Fibroblast of skin of right biceps (primary cell): ENCODE data around the gene NFU1.
"Not testable (repeated sequence)": the region's sequence is repeated elsewhere in the genome, so short reads cannot be mapped to it uniquely, and the experiment has no call there.

Experiments
- DNase-seq: peaks from one replicate; pipeline ENCODE4 v3.0.0-alpha.2; 2013

The NFU1 gene

GRCh38 chr2:69449906-69450305 lies 12.7 kb upstream of the NFU1 start:
- peak; percentile 39 for DNase-seq

DNA sequence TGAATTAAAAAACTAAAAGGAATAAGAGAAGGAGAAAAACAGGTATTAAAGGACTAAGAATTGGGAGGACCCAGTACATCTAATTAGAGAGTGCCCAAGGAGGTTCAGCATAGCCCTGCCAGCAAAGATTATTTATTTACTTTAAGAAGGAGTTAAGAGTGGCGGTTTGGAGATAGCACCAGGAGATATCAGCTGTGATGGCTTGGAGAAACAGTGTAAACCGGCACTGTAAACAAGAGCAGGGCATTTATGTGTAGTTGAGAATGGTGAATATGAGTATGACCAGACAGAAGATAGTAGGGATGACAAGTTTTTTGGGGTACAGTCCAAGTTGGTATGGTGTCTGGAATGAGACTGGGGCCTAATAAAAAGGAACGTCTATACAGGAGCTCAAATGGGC lies 6.4 kb upstream of the NFU1 start:
- not testable (repeated sequence) for DNase-seq

DNA sequence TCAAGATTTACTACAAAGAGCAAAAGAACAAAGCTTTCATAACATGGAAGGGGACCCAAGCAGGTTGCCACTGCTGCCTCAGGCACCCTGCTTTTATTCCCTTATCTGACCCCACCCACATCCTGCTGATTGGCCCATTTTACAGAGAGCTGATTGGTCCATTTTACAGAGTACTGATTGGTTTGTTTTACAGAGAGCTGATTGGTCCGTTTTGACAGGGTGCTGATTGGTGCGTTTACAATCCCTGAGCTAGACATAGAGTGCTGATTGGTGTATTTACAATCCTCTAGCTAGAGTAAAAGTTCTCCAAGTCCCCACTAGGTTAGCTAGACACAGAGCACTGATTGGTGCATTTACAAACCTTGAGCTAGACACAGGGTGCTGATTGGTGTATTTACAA lies 2.3 kb upstream of the NFU1 start:
- not testable (repeated sequence) for DNase-seq

GRCh38 chr2:69438580-69438979 lies 1.3 kb upstream of the NFU1 start:
- no peak for DNase-seq

DNA sequence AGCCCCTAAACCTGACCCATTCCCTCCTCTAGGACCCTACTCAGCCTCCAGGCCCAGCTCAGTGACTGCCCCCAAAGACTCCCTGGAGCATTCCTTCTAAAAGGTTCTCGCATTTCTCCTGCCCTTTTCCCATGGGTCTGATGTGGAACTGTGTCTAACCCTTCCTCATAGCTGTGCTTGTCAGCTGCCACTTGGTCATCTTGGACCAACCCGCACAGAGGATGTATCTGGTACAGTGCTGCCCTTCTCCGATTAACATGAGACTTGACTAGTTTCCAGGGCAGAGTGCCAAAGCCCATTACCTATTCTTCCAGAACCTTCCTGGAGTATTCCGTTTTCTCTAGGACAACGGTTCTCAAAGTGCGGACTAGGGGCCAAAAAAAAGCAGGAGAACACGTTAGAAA lies 518 bp upstream of the NFU1 start:
- no peak for DNase-seq

DNA sequence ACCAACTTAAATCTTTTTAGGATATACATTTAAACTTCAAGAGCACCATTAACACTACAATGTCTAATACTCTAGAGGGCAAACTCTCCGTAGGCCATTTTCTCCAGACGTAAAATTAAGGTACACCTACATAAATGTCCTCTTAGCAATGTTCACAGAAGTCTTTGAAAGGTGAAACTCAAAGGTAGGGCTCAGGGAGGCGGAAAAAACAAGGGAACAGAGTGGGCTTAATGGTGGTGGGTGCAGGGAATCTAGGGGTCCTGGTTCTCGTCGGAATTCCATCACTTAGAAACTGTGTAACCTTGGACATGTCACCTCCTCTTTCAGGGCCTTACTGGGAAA lies 668 bp downstream of the NFU1 start:
- DNase-seq = no peak

- DNase-seq = no peak
Observed at GRCh38 chr2:69434753-69435152, 2.5 kb downstream of the NFU1 start.

- no peak for DNase-seq
Observed at GRCh38 chr2:69429491-69430183, 7.6 kb downstream of the NFU1 start.

GRCh38 chr2:69428981-69429380 lies 8.3 kb downstream of the NFU1 start:
- DNase-seq = no peak

DNA sequence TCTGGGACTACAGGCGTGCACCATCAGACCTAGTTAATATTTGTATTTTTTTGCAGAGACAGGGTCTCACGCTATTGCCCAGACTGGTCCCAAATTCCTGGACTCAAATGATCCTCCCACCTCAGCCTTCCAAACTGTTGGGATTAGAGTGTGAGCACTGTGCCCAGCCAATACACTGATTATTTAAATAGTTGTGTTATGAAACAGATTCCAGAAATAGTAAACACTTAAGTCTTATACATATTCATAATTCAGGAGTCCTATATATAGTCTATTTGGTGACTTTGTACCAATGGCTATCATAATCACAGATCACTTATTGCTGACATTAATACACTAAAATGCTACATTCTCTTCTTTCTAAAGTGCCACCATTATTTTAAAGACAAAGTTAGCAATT lies 12.8 kb downstream of the NFU1 start:
- no peak for DNase-seq

DNA sequence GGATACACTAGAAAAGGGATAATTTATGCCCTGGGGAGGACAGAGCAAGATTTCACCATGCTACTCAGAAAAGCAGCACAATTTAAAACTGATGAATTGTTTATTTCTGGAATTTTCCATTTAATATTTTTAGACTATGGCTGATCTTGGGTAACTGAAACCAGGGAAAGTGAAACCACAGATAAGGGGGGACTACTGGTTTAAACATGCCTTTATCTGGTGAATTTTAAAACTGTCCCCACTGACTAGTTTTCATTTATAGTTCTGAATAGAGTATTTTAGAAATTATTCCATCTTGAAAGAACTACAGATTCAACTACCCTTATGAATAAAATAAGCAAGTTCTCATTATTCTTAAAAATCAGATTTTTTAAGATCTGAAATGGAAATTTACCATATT lies 15.0 kb downstream of the NFU1 start:
- DNase-seq = no peak

DNA sequence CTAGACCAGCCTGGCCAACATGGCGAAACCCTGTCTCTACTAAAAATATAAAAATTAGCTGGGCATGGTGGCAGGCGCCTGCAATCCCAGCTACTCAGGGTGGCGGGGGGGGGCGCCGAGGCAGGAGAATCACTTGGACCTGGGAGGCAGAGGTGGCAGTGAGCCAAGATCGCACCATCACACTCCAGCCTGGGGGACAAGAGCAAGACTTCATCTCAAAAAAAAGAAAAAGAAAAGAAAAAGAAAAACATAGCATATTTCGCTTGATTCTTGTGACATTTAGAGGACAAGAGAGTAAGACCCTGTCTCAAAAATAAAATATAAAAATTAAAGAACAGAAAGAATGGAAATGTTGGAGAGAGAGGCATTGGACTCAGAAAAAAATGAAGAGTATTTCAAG lies 18.1 kb downstream of the NFU1 start:
- DNase-seq = not testable (repeated sequence)

GRCh38 chr2:69416147-69416546 lies 21.1 kb downstream of the NFU1 start:
- DNase-seq = no peak

- DNase-seq = no peak
Observed at GRCh38 chr2:69411120-69411519, 26.1 kb downstream of the NFU1 start.

DNA sequence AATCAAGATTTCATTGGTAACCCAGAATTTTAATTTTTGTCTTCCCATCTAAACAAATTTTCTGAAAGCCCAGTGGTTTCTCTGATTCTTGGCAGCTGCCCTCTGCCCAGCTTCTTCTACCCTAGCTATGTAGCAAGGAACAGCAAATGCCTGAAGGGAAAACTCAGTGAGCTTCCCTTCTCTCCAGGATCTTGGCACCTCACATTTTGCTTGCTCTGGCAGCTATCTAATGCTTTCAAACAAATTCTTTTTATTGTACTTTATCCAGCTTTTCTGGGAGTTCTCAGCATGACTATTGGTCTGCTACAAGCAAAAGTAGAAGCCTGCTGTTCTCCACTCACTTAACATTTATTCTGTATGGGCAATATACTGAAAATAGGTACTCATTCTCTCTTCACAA lies 31.9 kb downstream of the NFU1 start:
- no peak for DNase-seq

- no peak for DNase-seq
Observed at GRCh38 chr2:69400121-69400520, 37.1 kb downstream of the NFU1 start.

DNA sequence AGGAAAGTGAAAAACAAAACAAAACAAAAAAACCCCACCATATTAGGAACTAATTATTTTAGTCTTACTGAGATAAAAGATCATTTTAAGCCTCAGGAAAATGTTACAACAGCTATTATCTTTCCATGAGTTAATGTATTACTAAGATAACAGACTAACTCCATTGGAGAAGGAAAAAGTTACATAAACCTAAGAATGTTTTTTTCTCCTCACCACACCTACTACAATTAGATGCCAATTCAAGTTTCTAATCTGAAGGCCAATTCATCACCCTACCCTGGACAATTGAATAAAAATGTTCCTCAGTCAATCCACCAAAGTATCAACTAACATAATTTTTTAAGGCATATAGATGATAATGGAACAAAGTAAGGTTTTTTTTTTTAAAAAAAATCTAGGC lies 40.0 kb downstream of the NFU1 start:
- DNase-seq = no peak

DNA sequence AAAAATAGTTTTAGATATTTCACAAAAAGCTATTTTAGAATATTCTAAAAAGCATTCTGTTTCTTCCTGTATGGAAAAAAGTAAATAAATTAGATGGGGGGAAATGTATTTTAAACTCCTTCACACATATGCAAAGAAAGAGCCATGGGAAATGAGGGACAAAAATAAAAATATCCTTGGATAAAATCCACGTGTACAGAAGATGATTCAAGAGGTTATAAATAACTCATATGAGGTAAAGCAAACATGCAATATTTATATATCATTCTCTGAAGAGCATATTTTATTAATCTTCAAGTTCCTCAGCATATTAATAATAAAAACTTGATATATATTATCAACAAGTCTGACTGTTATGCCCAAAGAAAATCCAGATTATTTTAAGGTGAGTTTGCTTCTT lies 41.4 kb downstream of the NFU1 start:
- DNase-seq = no peak

DNA sequence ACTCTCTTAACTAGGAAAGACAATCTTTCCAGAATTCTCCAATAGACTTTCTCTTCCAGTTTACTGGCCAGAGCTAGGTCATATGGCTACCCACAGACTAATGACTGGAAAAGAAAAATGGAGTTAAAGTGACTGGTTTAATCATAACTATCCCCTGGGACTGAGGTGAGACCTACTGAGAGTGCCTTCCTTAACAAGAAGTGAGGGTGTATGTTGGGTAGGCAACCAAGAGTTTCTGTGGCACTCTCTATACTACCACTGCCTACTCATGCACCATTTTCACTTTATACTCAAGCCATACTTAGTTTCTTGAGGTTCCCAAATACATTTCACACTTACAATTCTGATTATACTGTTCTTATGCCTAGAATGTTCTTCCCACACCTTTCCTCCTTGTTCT lies 43.3 kb downstream of the NFU1 start:
- DNase-seq = no peak

DNA sequence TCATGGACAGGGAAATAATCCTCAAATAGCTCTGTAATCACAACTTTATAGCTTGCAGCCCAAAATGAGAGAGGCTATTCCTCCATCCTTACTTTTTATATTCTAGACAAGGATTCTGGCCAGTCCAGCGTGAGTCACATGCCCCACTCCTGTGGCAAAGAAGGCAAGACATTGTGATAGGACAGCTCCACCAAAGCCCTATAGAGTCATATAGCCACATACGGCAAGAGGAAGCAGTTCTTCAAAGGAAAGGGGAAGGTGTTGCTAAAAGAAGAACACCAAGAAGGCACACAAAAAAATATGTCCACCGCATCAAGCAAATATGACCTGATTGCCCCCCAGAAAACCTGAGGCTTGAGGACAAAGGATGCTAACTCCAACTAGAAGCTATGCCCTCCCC lies 46.8 kb downstream of the NFU1 start:
- no peak for DNase-seq

DNA sequence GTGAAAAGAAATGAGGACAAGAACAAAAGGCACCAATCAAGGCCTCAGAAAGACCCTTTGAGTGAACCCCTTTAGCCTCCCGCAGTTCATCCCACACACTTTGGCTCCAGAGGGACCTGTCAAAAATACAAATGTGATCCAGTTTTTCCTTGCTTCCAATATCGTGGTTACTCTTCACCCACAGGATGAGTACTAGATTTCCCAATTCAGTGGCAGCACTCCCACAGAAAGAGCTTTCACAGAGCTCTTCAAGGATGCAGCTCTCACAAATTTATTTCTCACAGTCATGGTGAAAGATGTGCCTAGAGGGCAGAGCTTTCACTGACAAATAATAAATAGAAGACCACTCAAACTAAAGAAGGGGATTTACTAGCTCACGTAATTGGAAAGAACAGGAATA lies 47.2 kb downstream of the NFU1 start:
- no peak for DNase-seq

DNA sequence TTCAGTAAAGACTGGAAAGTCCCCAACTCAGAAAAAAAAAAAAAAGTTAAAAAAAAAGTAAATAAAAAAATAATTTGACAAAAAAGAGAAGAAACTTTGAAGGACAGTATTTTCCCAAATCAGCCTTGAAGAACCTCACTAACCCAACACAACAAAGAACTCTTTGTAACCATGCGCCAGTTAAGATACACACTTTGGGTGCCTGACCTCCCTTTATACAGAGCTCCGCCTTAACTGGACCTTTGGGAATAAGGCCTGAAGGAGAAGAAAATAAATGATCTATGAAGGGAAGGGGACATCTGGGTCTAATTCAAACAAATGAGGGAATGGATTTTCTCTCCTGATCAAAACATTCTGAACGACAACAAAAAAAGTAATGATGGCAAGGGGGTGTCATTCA lies 48.0 kb downstream of the NFU1 start:
- no peak for DNase-seq

GRCh38 chr2:69387770-69388481 lies 49.3 kb downstream of the NFU1 start:
- DNase-seq = peak; percentile 8

DNA sequence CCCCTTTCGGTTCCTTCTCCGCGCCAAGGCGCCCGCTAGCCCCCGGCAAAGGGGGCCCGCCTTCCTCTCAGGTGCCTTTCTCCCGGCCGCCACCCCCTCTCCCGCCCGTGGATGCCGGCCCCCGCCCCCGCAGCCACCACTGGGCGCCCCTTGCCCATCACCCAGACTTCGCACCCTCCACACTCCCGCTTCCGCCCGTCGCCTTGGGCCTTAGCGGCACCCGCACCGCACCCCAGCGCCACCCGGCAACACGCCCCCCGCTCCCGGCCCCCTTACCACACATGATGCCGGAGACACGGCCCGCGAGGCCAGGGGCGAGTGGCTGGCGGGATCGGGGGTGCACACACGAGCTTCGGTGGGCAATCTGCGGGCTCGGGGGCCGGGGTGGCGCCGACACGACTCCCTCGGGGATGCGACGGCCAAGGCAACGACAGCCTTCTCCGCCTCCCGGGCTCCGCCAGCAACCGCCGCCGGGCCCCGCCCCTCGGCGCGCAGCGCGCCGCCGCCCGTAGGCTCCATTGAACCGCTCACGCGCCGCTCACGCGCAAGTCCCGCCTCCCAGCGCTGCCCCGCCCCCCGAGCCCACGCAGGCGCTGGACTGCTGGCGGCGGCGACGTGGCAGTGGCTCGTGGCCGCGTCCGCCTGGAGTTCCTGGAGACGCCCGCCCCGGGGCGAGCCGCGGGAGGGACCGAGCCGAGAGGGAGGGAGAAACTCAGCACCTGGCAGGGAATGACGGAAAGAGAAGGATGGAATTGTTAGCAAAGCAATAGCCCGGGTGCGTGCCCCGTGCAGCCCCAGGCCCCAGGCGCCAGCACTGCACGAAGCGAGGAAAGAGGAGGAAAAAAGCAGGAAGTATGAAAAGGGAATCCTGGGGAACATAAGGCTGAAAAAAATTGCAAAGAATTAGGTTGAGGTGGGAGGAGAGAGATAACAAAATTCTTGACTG lies 50.2 kb downstream of the NFU1 start, which contains the start of gene GFPT1:
GFPT1 (minus strand) TSS at position 439 of the 946 bp plus-strand sequence; CDS start at position 283, 156 bp downstream.
- peak; percentile 96 for DNase-seq
